H9 (cell line): Measurements from ENCODE around the gene LPAR3. TPM values are rescaled to one million over a fixed set of nuclear protein-coding genes. Genes with fewer than 3 reads are reported as not detected.

Source experiments
- DNase-seq: peaks from one replicate; pipeline ENCODE4 v3.0.0-alpha.2; 2017
- H2AFZ ChIP-seq: one replicate; pipeline ENCODE4 v1.6.1; 2013; ENCODE audit warnings: mild to moderate bottlenecking, low read length, control low read depth, moderate library complexity
- H2AK5ac ChIP-seq: 2 replicates; pipeline ENCODE4 v1.6.1; 2013; ENCODE audit warnings: low read length, control low read depth, mixed read lengths; ENCODE audit not compliant: insufficient read length
- H2BK120ac ChIP-seq: one replicate; pipeline ENCODE4 v1.6.1; 2013; ENCODE audit warnings: low read depth, mild to moderate bottlenecking, low read length, control low read depth, inconsistent platforms; ENCODE audit not compliant: poor library complexity, severe bottlenecking
- H2BK12ac ChIP-seq: 2 replicates; pipeline ENCODE4 v1.6.1; 2013; ENCODE audit warnings: low read length, control low read depth, mixed read lengths, low read depth; ENCODE audit not compliant: insufficient read length
- H2BK15ac ChIP-seq: 2 replicates; pipeline ENCODE4 v1.6.1; 2013; ENCODE audit warnings: low read depth, low read length, control low read depth
- H2BK20ac ChIP-seq: one replicate; pipeline ENCODE4 v1.6.1; 2013; ENCODE audit warnings: low read depth, mild to moderate bottlenecking, low read length, control low read depth, inconsistent platforms; ENCODE audit not compliant: poor library complexity, severe bottlenecking
- H2BK5ac ChIP-seq: 2 replicates; pipeline ENCODE4 v1.6.1; 2013; ENCODE audit warnings: low read length, control low read depth, mixed read lengths; ENCODE audit not compliant: insufficient read length
- H3K14ac ChIP-seq: 2 replicates; pipeline ENCODE4 v1.6.1; 2013; ENCODE audit warnings: low read length, control low read depth; ENCODE audit not compliant: insufficient read depth
- H3K18ac ChIP-seq: 2 replicates; pipeline ENCODE4 v1.6.1; 2013; ENCODE audit warnings: low read depth, mild to moderate bottlenecking, mixed read lengths, low read length, control low read depth; ENCODE audit not compliant: insufficient read length
- H3K23ac ChIP-seq: 2 replicates; pipeline ENCODE4 v1.6.1; 2013; ENCODE audit warnings: low read length, control low read depth, mixed read lengths, low read depth; ENCODE audit not compliant: insufficient read length
- H3K23me2 ChIP-seq: 2 replicates; pipeline ENCODE4 v1.6.1; 2013; ENCODE audit warnings: low read depth, mild to moderate bottlenecking, mixed read lengths, low read length, control low read depth; ENCODE audit not compliant: insufficient read length, poor library complexity, severe bottlenecking
- H3K27ac ChIP-seq: 2 replicates; pipeline ENCODE4 v1.5.1; 2013; ENCODE audit warnings: low read length, control low read depth, mixed read lengths, low read depth; ENCODE audit not compliant: insufficient read length
- H3K27me3 ChIP-seq: 2 replicates; pipeline ENCODE4 v1.6.1; 2013; ENCODE audit warnings: low read length, control low read depth, inconsistent platforms; ENCODE audit not compliant: insufficient read depth
- H3K4ac ChIP-seq: 2 replicates; pipeline ENCODE4 v1.6.1; 2013; ENCODE audit warnings: low read depth, mild to moderate bottlenecking, control low read depth, inconsistent platforms, low read length, moderate library complexity
- H3K4me1 ChIP-seq: 2 replicates; pipeline ENCODE4 v1.6.1; 2013; ENCODE audit warnings: low read length, control low read depth, inconsistent platforms; ENCODE audit not compliant: insufficient read depth
- H3K4me2 ChIP-seq: 2 replicates; pipeline ENCODE4 v1.6.1; 2013; ENCODE audit warnings: low read length, control low read depth, mixed read lengths; ENCODE audit not compliant: insufficient read length, insufficient read depth
- H3K56ac ChIP-seq: 2 replicates; pipeline ENCODE4 v1.6.1; 2013; ENCODE audit warnings: low read depth, mild to moderate bottlenecking, mixed read lengths, low read length, control low read depth; ENCODE audit not compliant: insufficient read length
- H3K79me1 ChIP-seq: 2 replicates; pipeline ENCODE4 v1.6.1; 2013; ENCODE audit warnings: low read depth, mild to moderate bottlenecking, moderate library complexity, low read length, control low read depth, inconsistent platforms; ENCODE audit not compliant: insufficient read depth, poor library complexity, severe bottlenecking
- H3K79me2 ChIP-seq: 2 replicates; pipeline ENCODE4 v1.6.1; 2013; ENCODE audit warnings: low read length, control low read depth, inconsistent platforms; ENCODE audit not compliant: insufficient read depth
- H3K9ac ChIP-seq: 2 replicates; pipeline ENCODE4 v1.6.1; 2013; ENCODE audit warnings: low read length, control low read depth, mixed read lengths; ENCODE audit not compliant: insufficient read length; ENCODE audit errors: extremely low read depth
- H3K9me3 ChIP-seq: one replicate; pipeline ENCODE4 v1.6.1; 2013; ENCODE audit warnings: low read depth, low read length, inconsistent platforms; ENCODE audit not compliant: control insufficient read depth
- H3T11ph ChIP-seq: one replicate; pipeline ENCODE4 v1.6.1; 2013; ENCODE audit warnings: mild to moderate bottlenecking, low read length, control low read depth, inconsistent platforms
- H4K20me1 ChIP-seq: one replicate; pipeline ENCODE4 v1.6.1; 2013; ENCODE audit not compliant: control insufficient read depth, insufficient read length, insufficient read depth
- H4K5ac ChIP-seq: 2 replicates; pipeline ENCODE4 v1.6.1; 2013; ENCODE audit warnings: low read depth, mild to moderate bottlenecking, mixed read lengths, low read length, control low read depth; ENCODE audit not compliant: insufficient read length
- H4K8ac ChIP-seq: replicated peaks from 2 replicates; pipeline ENCODE4 v1.6.1; 2013; ENCODE audit warnings: low read length, control low read depth, mixed read lengths, low read depth; ENCODE audit not compliant: insufficient read length
- H4K91ac ChIP-seq: 2 replicates; pipeline ENCODE4 v1.6.1; 2013; ENCODE audit warnings: low read depth, mild to moderate bottlenecking, moderate library complexity, mixed read lengths, low read length, control low read depth; ENCODE audit not compliant: insufficient read length
- H3K27ac Mint-ChIP-seq, 3 experiments: 2 replicates in 2 of 3; 3 replicates in 1 of 3; pipeline ENCODE4 v1.8.0; 2020 to 2021; ENCODE audit warnings: mixed read lengths in 3 of 3, mild to moderate bottlenecking in 1 of 3, moderate library complexity in 1 of 3
- H3K27me3 Mint-ChIP-seq: 2 replicates; pipeline ENCODE4 v1.8.0; 2021; ENCODE audit warnings: low read depth, mild to moderate bottlenecking, moderate library complexity, mixed read lengths
- H3K36me3 Mint-ChIP-seq, 3 experiments: 2 replicates in 2 of 3; 3 replicates in 1 of 3; pipeline ENCODE4 v1.8.0; 2020 to 2021; ENCODE audit warnings: low read depth in 3 of 3, mixed read lengths in 3 of 3; ENCODE audit not compliant: insufficient read depth in 1 of 3
- H3K4me1 Mint-ChIP-seq, 2 experiments: 2 replicates each; pipeline ENCODE4 v1.8.0; 2020; ENCODE audit warnings: mixed read lengths in 2 of 2
- H3K4me3 Mint-ChIP-seq, 2 experiments: 2 replicates in 1 of 2; 3 replicates in 1 of 2; pipeline ENCODE4 v1.8.0; 2020 to 2021; ENCODE audit warnings: mild to moderate bottlenecking in 2 of 2, mixed read lengths in 2 of 2, moderate library complexity in 1 of 2
- H3K9me3 Mint-ChIP-seq, 2 experiments: 2 replicates in 1 of 2; 3 replicates in 1 of 2; pipeline ENCODE4 v1.8.0; 2020; ENCODE audit warnings: mild to moderate bottlenecking in 2 of 2, mixed read lengths in 2 of 2, moderate library complexity in 1 of 2
- total RNA-seq: library from RNA; stranded (reverse); gene quantifications from 2 replicates; pipeline ENCODE4 v1.2.1, GENCODE V29; 2021
- TF ChIP-seq, protein P1 (sequence below): fragments of 200-600 bp; sonication (generic); conservative IDR thresholded peaks from 3 replicates; pipeline ENCODE4 v1.8.0; 2021; ENCODE audit warnings: antibody characterized with exemption, mild to moderate bottlenecking

Gene LPAR3
- total RNA-seq, 1 experiment from 2014 or later = 3.0 TPM

DNA sequence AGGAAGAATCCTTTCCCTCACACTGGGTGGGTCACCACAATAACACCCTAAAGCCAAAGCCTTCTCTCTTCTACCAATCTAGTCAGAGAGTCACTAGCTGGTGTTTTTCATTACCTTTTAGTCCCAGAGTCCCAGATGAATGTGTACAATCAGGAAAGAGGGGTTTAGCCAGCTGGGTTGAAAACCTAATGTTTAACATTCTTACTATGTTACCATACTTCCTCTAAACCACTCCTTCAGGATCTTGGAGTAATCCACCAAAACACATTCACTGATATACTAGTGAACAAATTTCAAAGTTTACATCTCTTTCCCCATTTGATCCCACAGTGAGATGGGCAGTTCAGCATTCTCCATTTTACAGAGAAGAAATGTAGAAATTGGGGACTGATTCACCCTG lies 9.7 kb downstream of the LPAR3 start:
- H3K18ac ChIP-seq = no peak overlapping the region
- no peak overlapping the region for H4K91ac ChIP-seq
- TF ChIP-seq, protein P1, sequence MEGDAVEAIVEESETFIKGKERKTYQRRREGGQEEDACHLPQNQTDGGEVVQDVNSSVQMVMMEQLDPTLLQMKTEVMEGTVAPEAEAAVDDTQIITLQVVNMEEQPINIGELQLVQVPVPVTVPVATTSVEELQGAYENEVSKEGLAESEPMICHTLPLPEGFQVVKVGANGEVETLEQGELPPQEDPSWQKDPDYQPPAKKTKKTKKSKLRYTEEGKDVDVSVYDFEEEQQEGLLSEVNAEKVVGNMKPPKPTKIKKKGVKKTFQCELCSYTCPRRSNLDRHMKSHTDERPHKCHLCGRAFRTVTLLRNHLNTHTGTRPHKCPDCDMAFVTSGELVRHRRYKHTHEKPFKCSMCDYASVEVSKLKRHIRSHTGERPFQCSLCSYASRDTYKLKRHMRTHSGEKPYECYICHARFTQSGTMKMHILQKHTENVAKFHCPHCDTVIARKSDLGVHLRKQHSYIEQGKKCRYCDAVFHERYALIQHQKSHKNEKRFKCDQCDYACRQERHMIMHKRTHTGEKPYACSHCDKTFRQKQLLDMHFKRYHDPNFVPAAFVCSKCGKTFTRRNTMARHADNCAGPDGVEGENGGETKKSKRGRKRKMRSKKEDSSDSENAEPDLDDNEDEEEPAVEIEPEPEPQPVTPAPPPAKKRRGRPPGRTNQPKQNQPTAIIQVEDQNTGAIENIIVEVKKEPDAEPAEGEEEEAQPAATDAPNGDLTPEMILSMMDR = no peak
- no peak overlapping the region for H2BK120ac ChIP-seq
- H4K20me1 ChIP-seq = no peaks in the 10 kb centered on the region
- peaks cover 7 to 9% of the 10 kb centered on the region in 2 experiments; a peak in 4 of 5 replicates for H3K9me3 Mint-ChIP-seq
- H3K56ac ChIP-seq = no peak overlapping the region
- H3K23me2 ChIP-seq = no peaks in the 10 kb centered on the region
- no peak overlapping the region for H3K27ac Mint-ChIP-seq
- DNase-seq = no peak
- no peak overlapping the region for H3K9ac ChIP-seq
- no peak overlapping the region for H2AK5ac ChIP-seq
- H3K4me1 Mint-ChIP-seq = peaks cover 0 to 4% of the 10 kb centered on the region in 2 experiments; a peak in 1 of 4 replicates
- no peak overlapping the region for H2AFZ ChIP-seq
- H3K27me3 ChIP-seq = no peaks in the 10 kb centered on the region
- H3K14ac ChIP-seq = no peak overlapping the region
- no peak overlapping the region for H2BK12ac ChIP-seq
- peaks cover 0 to 40% (median 8%) of the 10 kb centered on the region in 3 experiments; a peak in 5 of 7 replicates for H3K36me3 Mint-ChIP-seq
- H2BK5ac ChIP-seq = no peak overlapping the region
- H3K4me1 ChIP-seq = no peaks in the 10 kb centered on the region
- H3K79me2 ChIP-seq = no peaks in the 10 kb centered on the region
- no peak overlapping the region for H3K4me3 Mint-ChIP-seq
- H2BK20ac ChIP-seq = no peak overlapping the region
- no peaks in the 10 kb centered on the region for H3K79me1 ChIP-seq
- no peak overlapping the region for H4K5ac ChIP-seq
- H3K23ac ChIP-seq = no peak overlapping the region
- H3K9me3 ChIP-seq = no peaks in the 10 kb centered on the region
- no peaks in the 10 kb centered on the region for H3K27me3 Mint-ChIP-seq
- H2BK15ac ChIP-seq = no peak overlapping the region
- no peak overlapping the region for H3K4me2 ChIP-seq
- H3T11ph ChIP-seq = no peak overlapping the region
- H4K8ac ChIP-seq = no peak overlapping the region
- no peak overlapping the region for H3K27ac ChIP-seq
- H3K4ac ChIP-seq = no peak overlapping the region
